HG03442 (cell line): ENCODE measurements around the gene NGB.

ENCODE experiments used
- ATAC-seq: cut with Tn5 transposase; IDR thresholded peaks from one replicate; pipeline ENCODE4 v1.9.1; 2021; ENCODE audit warnings: mild to moderate bottlenecking, moderate library complexity; ENCODE audit not compliant: unreplicated experiment

NGB gene

GRCh38 chr14:77265561-77266335 is 5.3 kb downstream of the NGB start:
- no peak for ATAC-seq

GRCh38 chr14:77265187-77265515 is 5.9 kb downstream of the NGB start:
- ATAC-seq = no peak

- no peak for ATAC-seq
Observed at GRCh38 chr14:77264466-77265186, 6.4 kb downstream of the NGB start.

- no peak for ATAC-seq
Observed at GRCh38 chr14:77260631-77261030, 10.4 kb downstream of the NGB start.

- ATAC-seq = no peak
Observed at GRCh38 chr14:77260199-77260598, 10.8 kb downstream of the NGB start.

- no peak for ATAC-seq
Observed at GRCh38 chr14:77259025-77259715, 11.8 kb downstream of the NGB start.

GRCh38 chr14:77258566-77258965 is 12.4 kb downstream of the NGB start:
- no peak for ATAC-seq

GRCh38 chr14:77257700-77258099 is 13.3 kb downstream of the NGB start:
- ATAC-seq = no peak

GRCh38 chr14:77256694-77257093 is 14.3 kb downstream of the NGB start:
- no peak for ATAC-seq

- no peak for ATAC-seq
Observed at GRCh38 chr14:77253333-77254190, 17.4 kb downstream of the NGB start.

- no peak for ATAC-seq
Observed at GRCh38 chr14:77251870-77252269, 19.1 kb downstream of the NGB start.

- ATAC-seq = no peak
Observed at GRCh38 chr14:77250927-77251326, 20.1 kb downstream of the NGB start.

GRCh38 chr14:77249286-77249685 is 21.7 kb downstream of the NGB start:
- ATAC-seq = no peak

- ATAC-seq = no peak
Observed at GRCh38 chr14:77248666-77249065, 22.3 kb downstream of the NGB start.

- no peak for ATAC-seq
Observed at GRCh38 chr14:77246784-77247183, 24.2 kb downstream of the NGB start.

- no peak for ATAC-seq
Observed at GRCh38 chr14:77245820-77246219, 25.2 kb downstream of the NGB start.

GRCh38 chr14:77243853-77244252 is 27.2 kb downstream of the NGB start:
- ATAC-seq = no peak

GRCh38 chr14:77242752-77243151 is 28.3 kb downstream of the NGB start:
- no peak for ATAC-seq

- no peak for ATAC-seq
Observed at GRCh38 chr14:77241955-77242354, 29.1 kb downstream of the NGB start.

- ATAC-seq = no peak
Observed at GRCh38 chr14:77240336-77240915, 30.6 kb downstream of the NGB start.

GRCh38 chr14:77239412-77239811 is 31.6 kb downstream of the NGB start:
- ATAC-seq = no peak
